Measurements from ENCODE around the gene ZSWIM5.

Gene ZSWIM5

GRCh38 chr1:45035631-45036301 lies 170.6 kb downstream of the ZSWIM5 start:
- DNase-seq (ENCODE audit: low read depth in 2 of 2, low spot score in 1 of 2): no peak

DNA sequence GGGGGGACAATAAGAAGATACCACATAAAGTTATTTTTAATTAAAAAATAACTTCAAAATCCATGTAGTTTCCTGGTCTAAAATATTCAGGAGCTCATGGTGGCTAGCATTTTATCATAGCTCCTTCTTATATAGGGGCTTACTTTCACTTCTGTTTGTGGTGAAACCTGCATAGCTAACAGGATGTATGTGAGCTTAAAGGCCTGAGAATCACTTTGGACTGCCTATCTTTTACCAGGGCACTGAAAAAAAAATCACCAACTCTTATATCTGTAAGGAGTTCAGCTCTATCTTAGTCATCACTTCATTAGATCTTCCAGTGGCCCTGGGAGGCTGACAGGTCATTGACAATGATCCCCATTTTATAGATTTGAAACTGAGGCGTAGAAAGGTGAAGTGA lies 173.0 kb downstream of the ZSWIM5 start:
- no peak for DNase-seq (ENCODE audit: low read depth in 2 of 2, low spot score in 1 of 2)

- DNase-seq (ENCODE audit: low read depth in 2 of 2, low spot score in 1 of 2): no peak
Observed at GRCh38 chr1:45032837-45033236, 173.6 kb downstream of the ZSWIM5 start.

- DNase-seq (ENCODE audit: low read depth in 2 of 2, low spot score in 1 of 2): no peak
Observed at GRCh38 chr1:45026446-45026845, 180.0 kb downstream of the ZSWIM5 start.

- no peak for DNase-seq (ENCODE audit: low read depth in 2 of 2, low spot score in 1 of 2)
Observed at GRCh38 chr1:45023663-45024062, 182.7 kb downstream of the ZSWIM5 start.

DNA sequence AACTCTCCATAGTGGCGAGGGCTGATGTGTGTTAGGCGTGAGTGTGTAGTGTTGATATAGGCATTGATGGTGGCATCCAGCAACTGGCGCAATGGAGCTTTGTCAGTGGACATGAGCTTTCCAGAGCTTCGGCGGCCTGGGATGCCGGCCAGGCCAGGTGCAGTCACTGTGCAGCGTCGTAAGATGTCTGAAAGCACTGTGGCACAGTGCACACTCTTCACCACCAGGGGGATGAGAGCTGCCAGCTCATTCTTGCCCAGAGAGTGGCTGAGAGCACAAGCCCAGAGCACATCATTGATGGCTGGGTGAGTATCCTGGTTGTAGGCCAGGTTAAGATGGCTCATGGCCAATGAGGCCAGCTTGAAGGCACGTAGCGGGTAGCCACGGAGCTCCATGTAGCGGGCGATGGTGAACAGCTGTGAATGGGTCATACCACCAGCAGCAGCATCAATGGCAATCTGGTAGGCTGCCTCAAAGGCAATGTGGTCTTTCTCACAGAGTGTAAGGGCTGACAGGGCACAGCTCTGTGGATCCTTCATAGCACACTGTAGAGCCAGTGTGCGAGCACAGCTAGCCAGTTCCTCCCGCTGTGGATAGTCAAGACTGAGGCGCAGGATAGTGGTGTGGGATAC lies 187.7 kb downstream of the ZSWIM5 start:
- no peak for DNase-seq (ENCODE audit: low read depth in 2 of 2, low spot score in 1 of 2)

DNA sequence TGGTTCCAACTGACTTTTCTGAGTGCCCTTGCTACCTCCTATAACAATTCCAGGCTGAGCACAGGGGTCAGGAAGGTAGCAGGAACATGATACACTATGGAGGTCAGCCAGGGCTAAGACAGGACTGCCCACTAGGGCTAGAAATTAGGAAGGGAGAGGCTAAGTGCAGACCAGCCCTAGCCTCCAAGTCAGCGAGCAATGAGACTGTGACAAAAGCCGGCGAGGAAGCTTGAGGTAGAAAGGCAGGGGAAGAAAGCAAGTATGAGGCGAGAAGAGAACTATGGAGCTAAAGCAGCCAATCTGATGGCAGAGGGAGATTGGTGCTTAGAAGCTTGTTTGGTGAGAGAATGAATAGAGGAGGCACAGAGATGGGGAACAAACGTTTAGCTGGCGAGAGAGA lies 189.6 kb downstream of the ZSWIM5 start:
- DNase-seq (ENCODE audit: low read depth in 2 of 2, low spot score in 1 of 2): no peak

DNA sequence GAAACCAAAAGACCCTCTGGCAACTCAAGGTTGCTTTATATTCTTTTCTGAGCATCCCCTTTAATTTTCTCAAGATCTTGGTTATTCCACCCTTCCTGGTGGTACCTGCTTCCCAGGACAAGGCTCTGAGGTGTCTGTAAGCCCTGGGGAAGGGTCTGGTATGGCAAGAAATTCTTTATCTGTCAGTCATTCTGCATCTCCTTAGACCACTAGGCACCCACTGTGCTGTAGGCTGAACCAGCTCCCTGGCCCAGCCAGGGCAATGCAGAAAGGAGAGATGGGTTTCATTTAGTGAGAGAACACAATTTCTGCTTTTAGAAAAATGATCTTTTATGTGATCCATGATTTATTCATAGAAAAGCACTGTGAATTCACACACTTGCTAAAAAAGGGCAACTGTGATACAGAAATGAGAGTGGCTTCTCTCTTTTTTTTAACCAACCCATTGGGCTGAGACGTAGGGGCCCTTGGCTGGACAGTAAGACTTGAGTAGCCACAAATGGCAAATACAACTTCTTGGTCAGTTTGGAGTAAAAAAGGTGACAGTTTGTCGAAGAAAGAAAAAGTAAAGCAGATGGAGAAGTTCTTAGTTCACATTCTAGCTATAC lies 190.2 kb downstream of the ZSWIM5 start:
- DNase-seq (ENCODE audit: low read depth in 2 of 2, low spot score in 1 of 2): no peak

- DNase-seq (ENCODE audit: low read depth in 2 of 2, low spot score in 1 of 2): no peak
Observed at GRCh38 chr1:45015683-45016082, 190.7 kb downstream of the ZSWIM5 start.

DNA sequence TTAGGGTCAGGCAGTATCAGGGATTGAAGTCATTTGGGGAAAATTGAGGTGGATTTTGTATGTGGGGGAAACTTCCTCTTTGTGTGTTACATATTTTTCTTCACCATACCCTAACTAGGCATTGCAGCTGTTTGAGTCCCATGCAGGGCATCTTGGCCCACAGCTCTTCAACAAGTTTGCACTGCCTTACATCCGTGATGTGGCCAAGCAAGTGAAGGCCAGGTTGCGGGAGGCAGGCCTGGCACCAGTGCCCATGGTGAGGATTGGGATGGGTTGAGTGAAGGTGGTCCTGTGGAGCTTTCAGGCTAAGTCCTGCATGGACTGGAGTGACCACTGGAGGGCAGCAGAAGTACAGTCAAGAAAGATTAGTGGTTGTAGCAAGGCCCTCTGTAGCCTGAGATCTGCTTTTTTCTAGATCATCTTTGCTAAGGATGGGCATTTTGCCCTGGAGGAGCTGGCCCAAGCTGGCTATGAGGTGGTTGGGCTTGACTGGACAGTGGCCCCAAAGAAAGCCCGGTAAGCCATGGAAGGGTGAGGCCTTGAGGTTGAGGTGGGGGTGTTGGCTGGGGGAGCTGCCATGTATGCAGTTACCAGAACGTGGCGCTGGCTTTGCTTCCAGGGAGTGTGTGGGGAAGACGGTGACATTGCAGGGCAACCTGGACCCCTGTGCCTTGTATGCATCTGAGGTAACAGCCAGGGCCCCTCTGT lies 191.9 kb downstream of the ZSWIM5 start:
- peak; percentile 40 to 61 for DNase-seq (ENCODE audit: low read depth in 2 of 2, low spot score in 1 of 2)

- no peak for DNase-seq (ENCODE audit: low read depth in 2 of 2, low spot score in 1 of 2)
Observed at GRCh38 chr1:45013551-45014209, 192.7 kb downstream of the ZSWIM5 start.

DNA sequence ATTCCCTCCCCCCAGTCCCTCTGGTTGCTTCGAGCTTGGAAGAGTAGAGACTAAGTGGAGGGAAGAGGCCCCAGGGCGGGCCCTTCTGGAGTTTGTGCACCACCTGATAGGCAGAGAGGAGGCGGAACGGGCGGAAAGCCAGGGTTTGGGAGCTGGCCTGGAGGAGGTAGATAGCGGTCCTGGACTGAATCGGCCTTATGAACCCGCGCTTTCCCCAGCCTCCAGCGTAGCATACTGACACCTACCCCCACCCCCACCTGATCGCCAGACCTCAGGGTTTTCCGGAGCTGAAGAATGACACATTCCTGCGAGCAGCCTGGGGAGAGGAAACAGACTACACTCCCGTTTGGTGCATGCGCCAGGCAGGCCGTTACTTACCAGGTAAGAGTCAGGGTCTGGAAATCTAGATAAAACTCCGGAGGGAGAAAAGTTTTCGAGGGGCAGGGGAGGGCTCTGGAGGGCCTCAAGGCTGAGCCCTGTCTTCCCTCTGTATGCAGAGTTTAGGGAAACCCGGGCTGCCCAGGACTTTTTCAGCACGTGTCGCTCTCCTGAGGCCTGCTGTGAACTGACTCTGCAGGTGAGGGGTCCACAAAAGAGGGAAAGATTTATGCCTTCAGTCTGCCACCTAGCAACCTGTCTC lies 193.6 kb downstream of the ZSWIM5 start:
- DNase-seq (ENCODE audit: low read depth in 2 of 2, low spot score in 1 of 2): no peak

DNA sequence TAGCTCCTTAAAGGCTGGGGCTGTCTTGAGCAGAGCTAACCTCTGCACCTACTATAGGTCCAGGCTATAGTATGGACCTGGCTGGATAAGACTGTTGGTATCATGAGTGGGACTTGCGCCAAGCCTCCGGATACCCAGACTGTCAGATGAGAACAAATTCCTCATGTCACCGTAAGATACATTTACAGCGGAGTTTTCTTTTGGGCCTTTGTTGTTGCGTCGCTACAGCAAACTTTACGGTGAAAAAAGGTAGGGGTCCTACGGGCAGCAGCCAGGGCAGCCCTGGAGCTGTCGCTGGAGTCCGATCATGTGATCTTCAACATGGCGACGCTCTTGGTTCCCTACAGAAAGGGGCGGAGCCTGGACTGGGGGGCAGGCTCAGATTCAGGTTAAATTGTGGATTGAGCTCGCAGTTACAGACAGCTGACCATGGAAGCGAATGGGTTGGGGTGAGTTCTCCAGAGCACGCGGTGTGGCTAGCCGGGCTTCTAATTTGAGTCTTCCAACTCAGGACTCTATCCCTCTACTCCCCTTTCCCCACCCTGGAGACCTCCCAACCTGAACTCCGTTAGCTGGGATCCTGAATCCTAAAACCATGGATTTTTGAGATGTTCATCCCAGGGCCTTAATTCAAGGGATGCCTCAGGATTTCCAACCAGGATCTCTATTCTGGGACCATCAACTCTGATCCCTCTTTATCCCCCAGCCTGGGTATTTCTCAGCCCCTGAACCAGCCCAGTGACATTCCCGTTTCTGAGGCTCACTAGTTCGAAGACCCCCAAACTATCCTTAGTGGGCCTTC lies 194.4 kb downstream of the ZSWIM5 start, which contains the start of gene UROD:
Gene UROD (plus strand): TSS at position 418 of the 802 bp plus-strand sequence. CDS start 12 bp downstream, at position 430.
- DNase-seq (ENCODE audit: low read depth in 2 of 2, low spot score in 1 of 2): peak; percentile 60 to 69

GRCh38 chr1:45010855-45011811 lies 195.3 kb downstream of the ZSWIM5 start, which contains the start of gene HECTD3:
Gene HECTD3, minus strand, starts transcription at chr1:45011324. Its CDS starts 67 bp downstream, at chr1:45011257.
- peak; percentile 26 to 45 for DNase-seq (ENCODE audit: low read depth in 2 of 2, low spot score in 1 of 2)

- DNase-seq (ENCODE audit: low read depth in 2 of 2, low spot score in 1 of 2): no peak
Observed at GRCh38 chr1:45009956-45010854, 196.2 kb downstream of the ZSWIM5 start.

- DNase-seq (ENCODE audit: low read depth in 2 of 2, low spot score in 1 of 2): no peak
Observed at GRCh38 chr1:45009296-45009865, 197.0 kb downstream of the ZSWIM5 start.

GRCh38 chr1:45008516-45008915 lies 197.9 kb downstream of the ZSWIM5 start:
- no peak for DNase-seq (ENCODE audit: low read depth in 2 of 2, low spot score in 1 of 2)

Data from stimulated activated CD8-positive, alpha-beta memory T cell treated with anti-CD3 and anti-CD28 coated beads, Interleukin-4, amount 100 ng/mL, for 1 hour (primary cell).